DMS53 treated with DMSO at 0.1 percent for 48 hours (cell line): ENCODE results near the gene MAGEA12.
"Not testable (repeated sequence)": the region's sequence is repeated elsewhere in the genome, so short reads cannot be mapped to it uniquely, and the experiment has no call there.

ENCODE experiments used
- DNase-seq: peaks from one replicate; lab custom pipeline; 2025; ENCODE audit not compliant: unreplicated experiment; lab: John Stamatoyannopoulos, UW

MAGEA12 gene, protein sequence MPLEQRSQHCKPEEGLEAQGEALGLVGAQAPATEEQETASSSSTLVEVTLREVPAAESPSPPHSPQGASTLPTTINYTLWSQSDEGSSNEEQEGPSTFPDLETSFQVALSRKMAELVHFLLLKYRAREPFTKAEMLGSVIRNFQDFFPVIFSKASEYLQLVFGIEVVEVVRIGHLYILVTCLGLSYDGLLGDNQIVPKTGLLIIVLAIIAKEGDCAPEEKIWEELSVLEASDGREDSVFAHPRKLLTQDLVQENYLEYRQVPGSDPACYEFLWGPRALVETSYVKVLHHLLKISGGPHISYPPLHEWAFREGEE

DNA sequence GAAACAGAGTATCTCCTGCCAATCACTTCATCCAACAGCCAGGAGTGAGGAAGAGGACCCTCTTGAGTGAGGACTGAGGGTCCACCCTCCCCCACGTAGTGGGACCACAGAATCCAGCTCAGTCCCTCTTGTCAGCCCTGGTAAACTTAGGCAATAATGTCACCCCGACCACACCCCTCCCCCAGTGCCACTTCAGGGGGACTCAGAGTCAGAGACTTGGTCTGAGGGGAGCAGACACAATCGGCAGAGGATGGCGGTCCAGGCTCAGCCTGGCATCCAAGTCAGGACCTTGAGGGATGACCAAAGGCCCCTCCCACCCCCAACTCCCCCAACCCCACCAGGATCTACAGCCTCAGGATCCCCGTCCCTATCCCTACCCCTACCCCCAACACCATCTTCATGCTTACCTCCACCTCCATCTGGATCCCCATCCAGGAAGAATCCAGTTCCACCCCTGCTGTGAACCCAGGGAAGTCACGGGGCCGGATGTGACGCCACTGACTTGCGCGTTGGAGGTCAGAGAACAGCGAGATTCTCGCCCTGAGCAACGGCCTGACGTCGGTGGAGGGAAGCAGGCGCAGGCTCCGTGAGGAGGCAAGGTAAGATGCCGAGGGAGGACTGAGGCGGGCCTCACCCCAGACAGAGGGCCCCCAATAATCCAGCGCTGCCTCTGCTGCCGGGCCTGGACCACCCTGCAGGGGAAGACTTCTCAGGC is at the start of gene MAGEA12, which contains the start of gene CSAG1:
TSS of gene MAGEA12 (plus strand) at position 497 of the 715 bp plus-strand sequence. CDS start 2,405 bp downstream, outside the sequence.
TSS of gene CSAG1 (minus strand) at position 461 of the 715 bp plus-strand sequence. CDS start 1,261 bp downstream, outside the sequence.
- DNase-seq: no peak

DNA sequence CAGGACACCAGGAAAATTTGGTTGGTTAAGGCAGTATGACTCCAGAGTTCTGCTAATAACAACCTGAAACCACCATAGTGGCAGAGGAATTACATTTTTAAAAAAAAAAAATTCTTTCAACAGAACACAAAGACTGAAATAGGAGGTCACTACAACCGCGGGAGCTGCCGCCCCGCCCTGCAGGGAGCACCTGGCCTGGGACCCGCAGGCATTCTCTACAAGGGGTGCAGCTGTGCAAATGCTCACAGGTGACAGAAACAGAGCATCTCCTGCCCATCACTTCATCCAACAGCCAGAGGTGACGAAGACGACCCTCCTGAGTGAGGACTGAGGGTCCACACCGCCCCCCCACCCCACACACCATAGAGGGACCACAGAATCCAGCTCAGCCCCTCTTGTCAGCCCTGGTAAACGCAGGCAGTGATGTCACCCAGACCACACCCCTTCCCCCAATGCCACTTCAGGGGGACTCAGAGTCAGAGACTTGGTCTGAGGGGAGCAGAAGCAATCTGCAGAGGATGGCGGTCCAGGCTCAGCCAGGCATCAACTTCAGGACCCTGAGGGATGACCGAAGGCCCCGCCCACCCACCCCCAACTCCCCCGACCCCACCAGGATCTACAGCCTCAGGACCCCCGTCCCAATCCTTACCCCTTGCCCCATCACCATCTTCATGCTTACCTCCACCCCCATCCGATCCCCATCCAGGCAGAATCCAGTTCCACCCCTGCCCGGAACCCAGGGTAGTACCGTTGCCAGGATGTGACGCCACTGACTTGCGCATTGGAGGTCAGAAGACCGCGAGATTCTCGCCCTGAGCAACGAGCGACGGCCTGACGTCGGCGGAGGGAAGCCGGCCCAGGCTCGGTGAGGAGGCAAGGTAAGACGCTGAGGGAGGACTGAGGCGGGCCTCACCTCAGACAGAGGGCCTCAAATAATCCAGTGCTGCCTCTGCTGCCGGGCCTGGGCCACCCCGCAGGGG is 35.3 kb upstream of the MAGEA12 start, which contains the start of gene MAGEA3:
TSS of gene MAGEA3 (plus strand) at position 843 of the 980 bp plus-strand sequence. CDS start 2,039 bp downstream, outside the sequence.
- DNase-seq: not testable (repeated sequence)

DNA sequence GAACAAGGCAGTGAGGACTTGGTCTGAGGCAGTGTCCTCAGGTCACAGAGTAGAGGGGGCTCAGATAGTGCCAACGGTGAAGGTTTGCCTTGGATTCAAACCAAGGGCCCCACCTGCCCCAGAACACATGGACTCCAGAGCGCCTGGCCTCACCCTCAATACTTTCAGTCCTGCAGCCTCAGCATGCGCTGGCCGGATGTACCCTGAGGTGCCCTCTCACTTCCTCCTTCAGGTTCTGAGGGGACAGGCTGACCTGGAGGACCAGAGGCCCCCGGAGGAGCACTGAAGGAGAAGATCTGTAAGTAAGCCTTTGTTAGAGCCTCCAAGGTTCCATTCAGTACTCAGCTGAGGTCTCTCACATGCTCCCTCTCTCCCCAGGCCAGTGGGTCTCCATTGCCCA is 33.2 kb upstream of the MAGEA12 start:
- DNase-seq: not testable (repeated sequence)

- not testable (repeated sequence) for DNase-seq
Observed at GRCh38 chrX:152706500-152706899, 27.1 kb upstream of the MAGEA12 start.

DNA sequence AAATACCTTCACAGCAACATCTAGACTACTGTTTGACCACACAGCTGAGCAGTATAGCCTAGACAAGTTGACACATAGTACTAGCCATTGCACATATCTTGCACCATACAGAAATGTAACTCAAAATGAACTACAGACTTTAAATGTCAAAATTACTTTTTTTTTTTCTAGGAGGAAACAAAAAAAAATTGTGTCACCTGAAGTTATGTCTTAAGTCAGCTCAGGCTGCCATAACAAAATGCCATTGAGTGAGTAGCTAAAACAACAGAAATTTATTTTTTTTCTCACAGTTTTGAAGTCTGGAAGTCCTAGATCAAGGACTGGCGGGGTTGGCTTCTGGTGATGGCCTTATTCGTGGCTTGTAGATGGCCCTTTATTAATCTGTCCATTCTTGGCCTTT is 24.4 kb upstream of the MAGEA12 start, which contains the start of gene CSAG2:
TSS of gene CSAG2 (minus strand) at position 101 of the 400 bp plus-strand sequence. CDS start 161 bp downstream, outside the sequence.
- not testable (repeated sequence) for DNase-seq

DNA sequence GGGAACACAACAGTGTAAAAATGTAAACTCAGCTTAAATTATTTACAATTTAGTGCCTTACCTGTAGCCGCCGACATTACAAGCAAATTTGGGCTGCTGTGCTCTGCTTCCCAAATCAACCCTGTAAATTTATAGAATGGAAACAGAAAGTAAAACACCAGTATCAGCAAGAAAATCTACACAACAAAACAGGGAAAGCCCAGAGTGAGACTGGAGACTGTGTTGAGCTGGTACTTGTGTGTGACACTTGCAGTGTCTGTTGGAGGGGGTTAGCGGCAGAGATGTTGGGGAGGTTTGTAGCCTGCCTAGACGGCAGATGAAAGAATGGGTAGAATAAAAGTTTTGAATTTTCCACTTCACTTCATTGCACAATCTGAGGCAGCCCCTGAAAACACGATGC is 20.4 kb upstream of the MAGEA12 start:
- DNase-seq: not testable (repeated sequence)

DNA sequence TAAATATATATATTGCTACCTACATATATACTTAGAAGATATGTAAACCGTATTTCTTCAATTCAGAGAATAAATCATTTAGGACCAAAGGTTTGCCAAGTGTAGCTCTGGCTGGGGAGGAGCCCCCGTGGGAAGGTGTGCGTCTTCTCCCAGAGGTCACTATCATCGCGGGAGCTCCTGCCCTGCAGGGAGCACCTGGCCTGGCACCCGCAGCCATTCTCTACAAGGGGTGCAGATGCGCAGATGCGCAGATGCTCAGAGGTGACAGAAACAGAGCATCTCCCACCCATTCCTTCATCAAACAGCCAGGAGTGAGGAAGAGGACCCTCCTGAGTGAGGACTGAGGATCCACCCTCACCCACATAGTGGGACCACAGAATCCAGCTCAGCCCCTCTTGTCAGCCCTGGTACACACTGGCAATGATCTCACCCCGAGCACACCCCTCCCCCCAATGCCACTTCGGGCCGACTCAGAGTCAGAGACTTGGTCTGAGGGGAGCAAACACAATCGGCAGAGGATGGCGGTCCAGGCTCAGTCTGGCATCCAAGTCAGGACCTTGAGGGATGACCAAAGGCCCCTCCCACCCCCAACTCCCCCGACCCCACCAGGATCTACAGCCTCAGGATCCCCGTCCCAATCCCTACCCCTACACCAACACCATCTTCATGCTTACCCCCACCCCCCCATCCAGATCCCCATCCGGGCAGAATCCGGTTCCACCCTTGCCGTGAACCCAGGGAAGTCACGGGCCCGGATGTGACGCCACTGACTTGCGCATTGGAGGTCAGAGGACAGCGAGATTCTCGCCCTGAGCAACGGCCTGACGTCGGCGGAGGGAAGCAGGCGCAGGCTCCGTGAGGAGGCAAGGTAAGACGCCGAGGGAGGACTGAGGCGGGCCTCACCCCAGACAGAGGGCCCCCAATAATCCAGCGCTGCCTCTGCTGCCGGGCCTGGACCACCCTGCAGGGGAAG is 19.5 kb upstream of the MAGEA12 start, which contains the start of gene MAGEA2B:
TSS of gene MAGEA2B (plus strand) at position 814 of the 973 bp plus-strand sequence. CDS start 2,479 bp downstream, outside the sequence.
- not testable (repeated sequence) for DNase-seq

DNA sequence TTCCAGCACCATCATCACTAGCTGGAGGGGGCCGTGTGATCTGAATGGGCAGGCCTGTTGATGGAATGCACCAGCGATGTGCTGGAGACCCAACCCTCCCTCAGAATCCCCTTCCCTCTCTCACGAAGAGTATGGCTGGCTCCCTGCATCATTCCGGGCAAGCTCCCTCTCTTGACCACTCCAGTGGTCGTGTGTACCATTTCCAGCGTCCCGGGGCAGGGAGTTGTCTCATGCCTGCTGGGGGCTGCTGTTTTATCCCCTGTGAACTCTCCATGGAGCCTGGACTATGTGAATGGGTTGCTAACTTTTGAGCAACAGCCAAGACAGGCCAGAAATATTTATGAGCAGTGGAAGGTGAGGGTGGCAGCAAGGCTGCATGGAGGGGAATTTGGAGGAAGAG is 8.1 kb upstream of the MAGEA12 start:
- no peak for DNase-seq

- not testable (repeated sequence) for DNase-seq
Observed at GRCh38 chrX:152734143-152734858, 744 bp downstream of the MAGEA12 start.

DNA sequence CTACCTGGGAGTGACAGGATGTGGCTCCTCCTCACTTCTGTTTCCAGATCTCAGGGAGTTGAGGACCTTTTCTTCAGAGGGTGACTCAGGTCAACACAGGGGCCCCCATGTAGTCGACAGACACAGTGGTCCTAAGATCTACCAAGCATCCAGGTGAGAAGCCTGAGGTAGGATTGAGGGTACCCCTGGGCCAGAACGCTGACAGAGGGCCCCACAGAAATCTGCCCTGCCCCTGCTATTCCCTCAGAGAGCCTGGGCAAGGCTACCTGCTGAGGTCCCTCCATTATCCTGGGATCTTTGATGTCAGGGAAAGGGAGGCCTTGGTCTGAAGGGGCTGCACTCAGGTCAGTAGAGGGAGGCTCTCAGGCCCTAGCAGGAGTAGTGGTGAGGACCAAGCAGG is 1.5 kb downstream of the MAGEA12 start:
- DNase-seq: no peak

DNA sequence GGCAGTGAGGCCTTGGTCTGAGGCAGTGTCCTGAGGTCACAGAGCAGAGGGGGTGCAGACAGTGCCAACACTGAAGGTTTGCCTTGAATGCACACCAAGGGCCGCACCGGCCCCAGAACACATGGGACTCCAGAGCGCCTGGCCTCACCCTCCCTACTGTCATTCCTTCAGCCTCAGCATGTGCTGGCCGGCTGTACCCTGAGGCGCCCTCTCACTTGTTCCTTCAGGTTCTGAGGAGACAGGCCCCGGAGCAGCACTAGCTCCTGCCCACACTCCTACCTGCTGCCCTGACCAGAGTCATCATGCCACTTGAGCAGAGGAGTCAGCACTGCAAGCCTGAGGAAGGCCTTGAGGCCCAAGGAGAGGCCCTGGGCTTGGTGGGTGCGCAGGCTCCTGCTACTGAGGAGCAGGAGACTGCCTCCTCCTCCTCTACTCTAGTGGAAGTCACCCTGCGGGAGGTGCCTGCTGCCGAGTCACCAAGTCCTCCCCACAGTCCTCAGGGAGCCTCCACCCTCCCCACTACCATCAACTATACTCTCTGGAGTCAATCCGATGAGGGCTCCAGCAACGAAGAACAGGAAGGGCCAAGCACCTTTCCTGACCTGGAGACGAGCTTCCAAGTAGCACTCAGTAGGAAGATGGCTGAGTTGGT is 2.4 kb downstream of the MAGEA12 start:
- no peak for DNase-seq

- not testable (repeated sequence) for DNase-seq
Observed at GRCh38 chrX:152736528-152736927, 3.0 kb downstream of the MAGEA12 start.

DNA sequence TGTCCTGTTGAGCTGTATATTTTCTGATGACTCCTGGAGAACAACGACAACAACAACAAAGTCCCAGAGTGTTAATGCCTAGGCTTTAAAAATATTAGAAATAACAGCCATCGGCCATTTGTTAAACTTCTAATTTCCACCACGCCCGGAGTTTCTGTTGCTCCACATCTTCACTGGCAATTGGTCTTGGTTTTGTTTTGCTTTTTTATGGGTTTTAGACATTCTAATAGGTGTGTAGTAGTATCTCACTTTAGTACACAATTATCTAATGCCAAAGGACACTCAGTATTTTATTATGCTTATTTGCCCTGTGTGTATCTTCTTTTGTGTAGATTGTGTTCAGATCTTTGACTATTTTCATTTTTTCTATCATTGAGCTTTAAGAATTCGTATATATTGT is 5.0 kb downstream of the MAGEA12 start:
- no peak for DNase-seq

- not testable (repeated sequence) for DNase-seq
Observed at GRCh38 chrX:152753686-152754650, 20.4 kb downstream of the MAGEA12 start, which contains the start of gene MAGEA2. TSS of gene MAGEA2 (minus strand) at chrX:152753842. CDS start at chrX:152751363, 2,479 bp downstream.

GRCh38 chrX:152754871-152755270 is 21.3 kb downstream of the MAGEA12 start:
- DNase-seq: not testable (repeated sequence)

DNA sequence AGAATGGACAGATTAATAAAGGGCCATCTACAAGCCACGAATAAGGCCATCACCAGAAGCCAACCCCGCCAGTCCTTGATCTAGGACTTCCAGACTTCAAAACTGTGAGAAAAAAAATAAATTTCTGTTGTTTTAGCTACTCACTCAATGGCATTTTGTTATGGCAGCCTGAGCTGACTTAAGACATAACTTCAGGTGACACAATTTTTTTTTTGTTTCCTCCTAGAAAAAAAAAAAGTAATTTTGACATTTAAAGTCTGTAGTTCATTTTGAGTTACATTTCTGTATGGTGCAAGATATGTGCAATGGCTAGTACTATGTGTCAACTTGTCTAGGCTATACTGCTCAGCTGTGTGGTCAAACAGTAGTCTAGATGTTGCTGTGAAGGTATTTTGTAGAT is 25.4 kb downstream of the MAGEA12 start, which contains the start of gene CSAG3:
TSS of gene CSAG3 (plus strand) at position 301 of the 400 bp plus-strand sequence.
- not testable (repeated sequence) for DNase-seq

DNA sequence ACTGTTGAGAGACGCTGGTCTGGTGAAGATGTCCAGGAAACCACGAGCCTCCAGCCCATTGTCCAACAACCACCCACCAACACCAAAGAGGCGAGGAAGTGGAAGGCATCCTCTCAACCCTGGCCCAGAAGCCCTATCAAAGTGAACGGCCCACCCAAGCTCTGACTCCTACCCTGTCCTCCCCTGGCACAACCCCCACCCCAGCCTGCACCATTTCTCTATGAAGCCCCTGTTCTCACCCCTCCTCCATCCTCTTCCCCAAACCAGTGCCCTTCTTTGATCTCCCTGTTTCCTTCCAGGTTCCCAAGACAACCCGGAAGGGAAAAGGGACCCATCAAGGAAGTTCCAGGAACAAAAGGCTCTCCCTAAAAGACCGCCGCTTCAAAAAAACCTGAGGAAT is 26.0 kb downstream of the MAGEA12 start:
- DNase-seq: not testable (repeated sequence)
